Endothelial cell of umbilical vein (primary cell): ENCODE results near the gene SPTB. TPM values are rescaled to one million over a fixed set of nuclear protein-coding genes. Genes with fewer than 3 reads are reported as not detected.

Experiments
- BruUV-seq: library from RNA; stranded (reverse); fragments of 400-500 nt; replicated peaks from 2 replicates; lab custom pipeline; 2021; lab: Mats Ljungman, UMichigan
- CTCF ChIA-PET: fragments of 300-600, 350-600 bp; sonication (Branson Sonifier 250); formaldehyde crosslinking; loops from one replicate; lab custom pipeline; 2021; ENCODE audit warnings: antibody characterized with exemption, inconsistent platforms; lab: Charles Lee
- POLR2A ChIA-PET: fragments of 300-600, 350-600 bp; sonication (Branson Sonifier 250); formaldehyde crosslinking; loops from one replicate; lab custom pipeline; 2021; ENCODE audit warnings: antibody characterized with exemption, inconsistent platforms; lab: Charles Lee
- DNase-seq: peaks from one replicate; pipeline ENCODE4 v3.0.0-alpha.2; 2011; ENCODE audit warnings: low read depth, low spot score
- FAIRE-seq: peaks from 2 replicates; lab custom pipeline; 2011; peaks lifted over from hg19 to GRCh38; lab: Jason Lieb, UNC
- H2AFZ ChIP-seq: 2 replicates; pipeline ENCODE4 v1.6.0; 2012; ENCODE audit warnings: low read depth, low read length, control low read depth, inconsistent platforms
- H3K27ac ChIP-seq: 2 replicates; pipeline ENCODE4 v1.5.1; 2011; ENCODE audit warnings: low read depth, mild to moderate bottlenecking, control low read depth, low read length, moderate library complexity; ENCODE audit not compliant: insufficient read depth
- H3K27me3 ChIP-seq, 2 experiments: 2 replicates each; pipeline versions ENCODE4 v1.6.0 to v1.6.1; 2011; ENCODE audit warnings: low read length in 2 of 2, mixed read lengths in 1 of 2; ENCODE audit not compliant: control insufficient read depth in 2 of 2, insufficient read depth in 2 of 2
- H3K36me3 ChIP-seq, 2 experiments: 2 replicates in 1 of 2; 3 replicates in 1 of 2; pipeline ENCODE4 v1.5.1; 2011; ENCODE audit warnings: low read length in 2 of 2, mild to moderate bottlenecking in 1 of 2, moderate library complexity in 1 of 2; ENCODE audit not compliant: control insufficient read depth in 2 of 2, insufficient read depth in 2 of 2; ENCODE audit errors: extremely low read depth in 1 of 2
- H3K4me1 ChIP-seq: 3 replicates; pipeline ENCODE4 v1.5.1; 2011; ENCODE audit warnings: mild to moderate bottlenecking, low read length; ENCODE audit not compliant: control insufficient read depth, insufficient read depth; ENCODE audit errors: extremely low read depth
- H3K4me2 ChIP-seq: 2 replicates; pipeline ENCODE4 v1.6.1; 2011; ENCODE audit warnings: low read length, control low read depth, mixed read lengths; ENCODE audit not compliant: insufficient read depth
- H3K4me3 ChIP-seq, 3 experiments: fragments of 200-600 bp in 1 of 3; sonication (generic), shearing (Covaris generic) in 1 of 3; replicated peaks in 1 of 3; 2 replicates each; pipeline ENCODE4 v1.5.1; 2011 to 2016; ENCODE audit warnings: control low read depth in 3 of 3, low read length in 3 of 3, mild to moderate bottlenecking in 2 of 3, inconsistent platforms in 1 of 3, low read depth in 1 of 3, moderate library complexity in 1 of 3; ENCODE audit not compliant: insufficient read depth in 1 of 3
- H3K79me2 ChIP-seq: 2 replicates; pipeline ENCODE4 v1.6.0; 2012; ENCODE audit warnings: low read length, inconsistent platforms; ENCODE audit not compliant: control insufficient read depth, insufficient read depth
- H3K9ac ChIP-seq: replicated peaks from 2 replicates; pipeline ENCODE3; 2011; ENCODE audit warnings: low read length, control low read depth; ENCODE audit not compliant: insufficient read depth; ENCODE audit errors: extremely low read depth
- H3K9me1 ChIP-seq: replicated peaks from 3 replicates; pipeline ENCODE4 v1.6.0; 2011; ENCODE audit warnings: mild to moderate bottlenecking, low read length; ENCODE audit not compliant: control insufficient read depth, insufficient read depth; ENCODE audit errors: extremely low read depth
- H3K9me3 ChIP-seq: replicated peaks from 2 replicates; pipeline ENCODE4 v1.5.1; 2012; ENCODE audit warnings: low read length, inconsistent platforms; ENCODE audit not compliant: control insufficient read depth, insufficient read depth
- H4K20me1 ChIP-seq: replicated peaks from 2 replicates; pipeline ENCODE3; 2011; ENCODE audit warnings: mild to moderate bottlenecking, low read length; ENCODE audit not compliant: control insufficient read depth, insufficient read depth; ENCODE audit errors: extremely low read depth
- FOS ChIP-seq: IDR thresholded peaks from 2 replicates; pipeline ENCODE4 v1.6.1; 2011; ENCODE audit warnings: mild to moderate bottlenecking, low read length, moderate library complexity, borderline replicate concordance; ENCODE audit not compliant: insufficient read depth
- JUN ChIP-seq: IDR thresholded peaks from 2 replicates; pipeline ENCODE4 v1.6.1; 2011; ENCODE audit warnings: borderline replicate concordance, low read depth; ENCODE audit not compliant: insufficient read length, insufficient read depth
- MYC ChIP-seq: IDR thresholded peaks from one replicate; pipeline ENCODE4 v1.6.1; 2011; ENCODE audit warnings: mild to moderate bottlenecking, low read depth, low read length
- POLR2AphosphoS5 ChIP-seq: IDR thresholded peaks from 2 replicates; pipeline ENCODE4 v1.6.1; 2012; ENCODE audit warnings: low read depth, mild to moderate bottlenecking, control low read depth, low read length, moderate library complexity; ENCODE audit not compliant: insufficient read depth
- dilution Hi-C: fragments of 300-500 bp; cut with MboI; formaldehyde crosslinking; loops from one replicate; pipeline ENCODE4 v1.15.0; 2019; ENCODE audit warnings: low sequenced_read_pairs; ENCODE audit not compliant: extremely low pct_ligation_motif_present
- intact Hi-C: fragments of 100-400 bp; cut with micrococcal nuclease; formaldehyde crosslinking; loops from one replicate; pipeline ENCODE4 v1.10.0; 2022
- polyA plus RNA-seq, 4 experiments: library from polyadenylated mRNA; depleted of rRNA in 3 of 4; stranded (reverse) in 3 of 4; unstranded in 1 of 4; fragments of >200 nt; gene quantifications; 2 replicates each; pipeline versions ENCODE4 v1.2.1 to v1.2.3, GENCODE V29; 2011 to 2012; ENCODE audit warnings: missing spikeins in 1 of 4
- total RNA-seq: library from RNA; stranded (reverse); gene quantifications from 2 replicates; pipeline ENCODE4 v1.2.3, GENCODE V29; 2021

Gene SPTB
- total and polyA plus RNA-seq, 2 donors (not counting 3 experiments of a cell fraction or from before 2014, with no cell fraction given): 0.03 to 0.07 TPM

DNA sequence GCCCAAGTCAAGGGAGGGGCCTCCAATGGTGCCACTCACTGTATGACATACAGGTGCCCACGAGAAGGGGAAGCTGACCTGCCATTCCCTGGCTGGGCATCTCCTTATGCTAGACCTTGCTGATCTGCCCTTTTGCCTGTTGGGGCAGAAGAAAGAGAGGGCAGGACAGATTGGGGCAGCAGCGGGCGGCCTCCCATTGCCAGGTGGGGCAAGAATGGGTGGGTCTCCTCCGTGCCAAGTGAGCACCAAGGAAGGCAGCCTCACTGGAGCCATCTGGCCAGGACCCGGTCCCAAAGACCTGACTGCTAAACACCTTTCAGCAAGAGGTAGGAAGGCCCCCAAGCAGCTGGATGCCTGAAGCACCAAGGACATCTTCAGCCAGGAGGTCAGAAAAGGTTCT is 125.0 kb downstream of the SPTB start:
- no peak for DNase-seq
- POLR2A ChIA-PET: no interaction called here

DNA sequence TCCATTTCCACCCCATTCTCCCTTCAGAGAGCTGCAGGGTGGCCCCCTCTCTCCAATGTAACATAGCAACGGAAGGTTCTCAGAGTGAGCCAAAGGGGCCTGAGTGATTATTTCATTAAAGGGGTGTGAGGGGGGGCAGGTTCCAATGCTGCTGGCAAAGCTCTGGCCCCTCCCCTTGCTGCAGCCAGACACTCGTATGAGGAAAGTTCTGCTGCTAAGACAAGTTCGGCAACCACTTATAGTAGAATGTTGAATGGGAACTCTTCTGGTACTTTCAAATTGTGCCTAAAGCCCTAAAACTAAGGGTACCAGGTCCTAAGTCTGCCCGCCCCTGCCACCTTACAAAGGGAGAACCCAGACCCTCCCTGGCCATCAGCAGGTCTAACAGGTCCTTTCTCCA is 125.7 kb downstream of the SPTB start:
- no peaks in the 10 kb centered on the region for H3K4me1 ChIP-seq
- H3K9me1 ChIP-seq: no peaks in the 10 kb centered on the region
- no peak overlapping the region for H2AFZ ChIP-seq
- dilution Hi-C loops (no loop called here), intact Hi-C loops (no loop called here)
- H4K20me1 ChIP-seq: no peaks in the 10 kb centered on the region
- H3K27me3 ChIP-seq: peaks cover 0 to 2% of the 10 kb centered on the region in 2 experiments
- no TSS peak for BruUV-seq
- TF ChIP-seq POLR2AphosphoS5 (no peak), FOS (no peak), JUN (no peak), MYC (no peak)
- no peaks in the 10 kb centered on the region for H3K79me2 ChIP-seq
- DNase-seq (no peak), FAIRE-seq (no peak)
- H3K4me3 ChIP-seq: no peak overlapping the region
- H3K27ac ChIP-seq: no peak overlapping the region
- no peaks in the 10 kb centered on the region for H3K9me3 ChIP-seq
- ChIA-PET CTCF (no interaction called here), POLR2A (no interaction called here)
- no peak overlapping the region for H3K9ac ChIP-seq
- no peaks in the 10 kb centered on the region for H3K36me3 ChIP-seq
- H3K4me2 ChIP-seq: no peak overlapping the region

More for the DNA sequence above, 125.0 kb downstream of the SPTB start:
- no peak overlapping the region for H3K4me2 ChIP-seq
- H2AFZ ChIP-seq: no peak overlapping the region
- H3K36me3 ChIP-seq: no peaks in the 10 kb centered on the region
- TF ChIP-seq JUN: no peak
- TF ChIP-seq FOS: no peak
- H3K9ac ChIP-seq: no peak overlapping the region
- H3K9me3 ChIP-seq: no peaks in the 10 kb centered on the region
- no peak overlapping the region for H3K27ac ChIP-seq
- FAIRE-seq: no peak
- no peaks in the 10 kb centered on the region for H3K9me1 ChIP-seq
- intact Hi-C loops: no loop called here
- H3K4me3 ChIP-seq: no peak overlapping the region
- H3K27me3 ChIP-seq: peaks cover 0 to 2% of the 10 kb centered on the region in 2 experiments
- H3K4me1 ChIP-seq: no peaks in the 10 kb centered on the region
- dilution Hi-C loops: no loop called here
- no TSS peak for BruUV-seq
- H3K79me2 ChIP-seq: no peaks in the 10 kb centered on the region
- H4K20me1 ChIP-seq: no peaks in the 10 kb centered on the region
- CTCF ChIA-PET: no interaction called here
